Measurements from ENCODE around the gene TBC1D10B. TPM values are rescaled to one million over a fixed set of nuclear protein-coding genes. Genes with fewer than 3 reads are reported as not detected.

Gene TBC1D10B
- total RNA-seq, 1 experiment from 2014 or later: 49.2 TPM

DNA sequence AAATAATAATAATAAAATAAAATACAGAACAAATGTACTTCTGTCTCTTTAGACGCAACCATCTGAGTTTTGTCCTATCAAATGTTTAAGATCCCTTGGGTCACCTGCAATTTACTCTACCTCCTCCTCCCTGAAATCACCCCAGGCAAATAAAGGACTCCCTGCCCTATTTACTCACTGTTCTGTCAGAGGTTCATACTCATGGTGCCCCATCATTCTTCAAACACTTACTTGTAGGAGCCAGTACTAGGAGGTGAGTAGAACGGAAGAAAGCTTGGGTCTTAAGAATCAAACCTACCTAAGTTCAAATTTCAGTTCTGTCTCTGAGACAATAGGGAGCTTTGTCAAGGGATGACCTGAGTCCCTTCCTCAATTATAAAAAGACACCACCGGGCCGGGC lies 3.8 kb downstream of the TBC1D10B start:
- Histone ChIP-seq H3K9ac (ENCODE audit: low read length) (no peak overlapping the region), H3K9me2 (ENCODE audit: insufficient read depth) (no peaks in the 10 kb centered on the region), H4K20me1 (ENCODE audit: insufficient read depth) (no peaks in the 10 kb centered on the region), H3K4me1 (ENCODE audit: control insufficient read depth in 1 of 2, insufficient read depth in 2 of 2, low read length in 2 of 2) (peaks cover 15 to 23% of the 10 kb centered on the region in 2 experiments), H2AFZ (ENCODE audit: low read depth, low read length, poor library complexity, severe bottlenecking) (no peak overlapping the region), H3K4me2 (ENCODE audit: low read length) (no peak overlapping the region), H3K9me3 (ENCODE audit: control insufficient read depth in 1 of 2, insufficient read depth in 1 of 2, low read depth in 1 of 2, low read length in 2 of 2) (no peaks in the 10 kb centered on the region), H3K79me2 (ENCODE audit: insufficient read depth, low read length) (peaks cover 75% of the 10 kb centered on the region), H3K4me3 (replicated peaks in 1 of 2; ENCODE audit: low read depth in 1 of 2, low read length in 2 of 2) (no peak overlapping the region), H3K27ac (ENCODE audit: low read depth, low read length) (no peak overlapping the region), H3K36me3 (ENCODE audit: control insufficient read depth in 1 of 2, insufficient read depth in 2 of 2, low read length in 2 of 2) (peaks cover 14 to 20% of the 10 kb centered on the region in 2 experiments), H3K27me3 (ENCODE audit: insufficient read depth, low read length) (no peaks in the 10 kb centered on the region)
- TF ChIP-seq, protein P1, sequence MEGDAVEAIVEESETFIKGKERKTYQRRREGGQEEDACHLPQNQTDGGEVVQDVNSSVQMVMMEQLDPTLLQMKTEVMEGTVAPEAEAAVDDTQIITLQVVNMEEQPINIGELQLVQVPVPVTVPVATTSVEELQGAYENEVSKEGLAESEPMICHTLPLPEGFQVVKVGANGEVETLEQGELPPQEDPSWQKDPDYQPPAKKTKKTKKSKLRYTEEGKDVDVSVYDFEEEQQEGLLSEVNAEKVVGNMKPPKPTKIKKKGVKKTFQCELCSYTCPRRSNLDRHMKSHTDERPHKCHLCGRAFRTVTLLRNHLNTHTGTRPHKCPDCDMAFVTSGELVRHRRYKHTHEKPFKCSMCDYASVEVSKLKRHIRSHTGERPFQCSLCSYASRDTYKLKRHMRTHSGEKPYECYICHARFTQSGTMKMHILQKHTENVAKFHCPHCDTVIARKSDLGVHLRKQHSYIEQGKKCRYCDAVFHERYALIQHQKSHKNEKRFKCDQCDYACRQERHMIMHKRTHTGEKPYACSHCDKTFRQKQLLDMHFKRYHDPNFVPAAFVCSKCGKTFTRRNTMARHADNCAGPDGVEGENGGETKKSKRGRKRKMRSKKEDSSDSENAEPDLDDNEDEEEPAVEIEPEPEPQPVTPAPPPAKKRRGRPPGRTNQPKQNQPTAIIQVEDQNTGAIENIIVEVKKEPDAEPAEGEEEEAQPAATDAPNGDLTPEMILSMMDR (IDR thresholded peaks at IDR 0.05 in 2 of 3, conservative IDR thresholded peaks at IDR 0.05 in 1 of 3; ENCODE audit: borderline replicate concordance in 1 of 3, insufficient read depth in 1 of 3, low read depth in 2 of 3, low read length in 2 of 3): no peak
- TF ChIP-seq SP1 (IDR thresholded peaks at IDR 0.05; ENCODE audit: low read depth): no peak
- TF ChIP-seq JUND (IDR thresholded peaks at IDR 0.05): no peak
- no peak for TF ChIP-seq SIN3A (IDR thresholded peaks at IDR 0.05; ENCODE audit: low read depth)
- TF ChIP-seq EGR1 (IDR thresholded peaks at IDR 0.05; ENCODE audit: low read depth): no peak
- TF ChIP-seq POLR2AphosphoS5 (IDR thresholded peaks at IDR 0.05; ENCODE audit: low read depth, low read length): no peak
- TF ChIP-seq TCF7L2 (IDR thresholded peaks at IDR 0.05; ENCODE audit: borderline replicate concordance, extremely low read depth, insufficient read depth, insufficient read length): no peak
- no peak for TF ChIP-seq EZH2 (IDR thresholded peaks at IDR 0.05)
- TF ChIP-seq FOSL1 (IDR thresholded peaks at IDR 0.05; ENCODE audit: low read depth): no peak
- no peak for TF ChIP-seq SRF (IDR thresholded peaks at IDR 0.05; ENCODE audit: low read depth)
- TF ChIP-seq CBX3 (IDR thresholded peaks at IDR 0.05; ENCODE audit: low read depth): no peak
- no peak for TF ChIP-seq ZNF274 (IDR thresholded peaks at IDR 0.05; ENCODE audit: low read depth, low read length)
- TF ChIP-seq, protein P2, sequence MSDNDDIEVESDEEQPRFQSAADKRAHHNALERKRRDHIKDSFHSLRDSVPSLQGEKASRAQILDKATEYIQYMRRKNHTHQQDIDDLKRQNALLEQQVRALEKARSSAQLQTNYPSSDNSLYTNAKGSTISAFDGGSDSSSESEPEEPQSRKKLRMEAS (IDR thresholded peaks at IDR 0.05): no peak
- BruUV-seq (replicated peaks): no TSS peak
- ATAC-seq (no peak), DNase-seq (ENCODE audit: low read depth, low spot score) (no peak)
- ChIA-PET POLR2A (no interaction called here), CTCF (no interaction called here), RAD21 (ENCODE audit: low non-redundant PET in 1 of 2, low total read pairs in 2 of 2, uncharacterized antibody in 2 of 2, unreplicated experiment in 2 of 2) (no interaction called here)
- intact Hi-C loops (cut with micrococcal nuclease): no loop called here
